ENCODE data around the gene RNF157. TPM values are rescaled to one million over a fixed set of nuclear protein-coding genes. Genes with fewer than 3 reads are reported as not detected.

The RNF157 gene
- total and polyA plus RNA-seq, 2 of the 13 experiments (the other 11 are each of a cell fraction or from before 2014, with no cell fraction given) = 0.44 to 1.5 TPM

DNA sequence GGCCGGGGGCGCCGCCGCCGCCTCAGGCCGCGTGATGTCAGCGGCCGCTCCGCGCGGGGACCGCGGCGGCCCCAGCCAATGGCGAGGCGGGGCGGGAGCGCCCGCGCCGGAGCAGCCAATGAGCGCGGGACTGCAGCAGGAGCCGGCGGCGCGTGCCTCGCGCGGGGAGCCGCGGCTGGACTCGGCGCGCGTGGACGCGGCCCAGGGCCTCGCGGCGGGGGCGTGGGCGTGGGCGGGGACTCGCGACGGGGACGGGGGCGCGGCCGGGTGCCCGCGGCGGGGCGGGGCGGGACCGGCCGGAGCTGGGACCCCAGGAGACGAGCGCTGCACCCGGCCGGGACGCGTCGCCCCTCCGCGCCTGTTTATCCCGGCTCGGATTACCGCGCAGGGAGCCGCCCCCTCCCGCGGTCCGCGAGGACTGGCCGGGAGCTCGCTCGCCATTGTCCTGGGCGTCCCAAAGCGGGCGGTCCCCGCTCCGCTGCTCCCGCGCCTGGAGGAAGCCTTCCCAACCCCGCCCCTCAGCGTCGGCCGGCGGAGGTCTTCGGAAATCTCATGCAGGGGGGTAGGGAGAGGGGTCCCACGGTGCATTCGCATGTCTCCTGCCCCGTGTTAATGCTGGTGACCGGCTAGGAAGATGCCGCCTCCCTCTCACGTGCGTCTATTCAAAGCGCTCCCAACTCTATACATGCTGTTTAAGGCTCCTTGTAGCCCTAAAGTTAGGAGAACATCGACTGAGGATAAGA is at the start of gene RNF157 (continued):
- no peak for TF ChIP-seq ZNF468 (CRISPR knock-in tag; IDR thresholded peaks at IDR 0.05)
- no peak for TF ChIP-seq ZNF230 (CRISPR knock-in tag; IDR thresholded peaks at IDR 0.05)
- TF ChIP-seq XRCC5 (optimal IDR thresholded peaks at IDR 0.05; ENCODE audit: low read length) = peak; percentile 64
- TF ChIP-seq, protein P1, sequence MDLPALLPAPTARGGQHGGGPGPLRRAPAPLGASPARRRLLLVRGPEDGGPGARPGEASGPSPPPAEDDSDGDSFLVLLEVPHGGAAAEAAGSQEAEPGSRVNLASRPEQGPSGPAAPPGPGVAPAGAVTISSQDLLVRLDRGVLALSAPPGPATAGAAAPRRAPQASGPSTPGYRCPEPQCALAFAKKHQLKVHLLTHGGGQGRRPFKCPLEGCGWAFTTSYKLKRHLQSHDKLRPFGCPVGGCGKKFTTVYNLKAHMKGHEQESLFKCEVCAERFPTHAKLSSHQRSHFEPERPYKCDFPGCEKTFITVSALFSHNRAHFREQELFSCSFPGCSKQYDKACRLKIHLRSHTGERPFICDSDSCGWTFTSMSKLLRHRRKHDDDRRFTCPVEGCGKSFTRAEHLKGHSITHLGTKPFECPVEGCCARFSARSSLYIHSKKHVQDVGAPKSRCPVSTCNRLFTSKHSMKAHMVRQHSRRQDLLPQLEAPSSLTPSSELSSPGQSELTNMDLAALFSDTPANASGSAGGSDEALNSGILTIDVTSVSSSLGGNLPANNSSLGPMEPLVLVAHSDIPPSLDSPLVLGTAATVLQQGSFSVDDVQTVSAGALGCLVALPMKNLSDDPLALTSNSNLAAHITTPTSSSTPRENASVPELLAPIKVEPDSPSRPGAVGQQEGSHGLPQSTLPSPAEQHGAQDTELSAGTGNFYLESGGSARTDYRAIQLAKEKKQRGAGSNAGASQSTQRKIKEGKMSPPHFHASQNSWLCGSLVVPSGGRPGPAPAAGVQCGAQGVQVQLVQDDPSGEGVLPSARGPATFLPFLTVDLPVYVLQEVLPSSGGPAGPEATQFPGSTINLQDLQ (CRISPR knock-in tag; IDR thresholded peaks at IDR 0.05) = no peak
- peak; percentile 64 for TF ChIP-seq SRY (CRISPR knock-in tag; IDR thresholded peaks at IDR 0.05)
- no peak for TF ChIP-seq PAWR (CRISPR knock-in tag; IDR thresholded peaks at IDR 0.05; ENCODE audit: borderline replicate concordance)
- no peak; the same call in 1 of the 2 replicates for TF ChIP-seq MTA1 (CRISPR knock-in tag; IDR thresholded peaks at IDR 0.05; ENCODE audit: borderline replicate concordance)
- TF ChIP-seq ZNF616 (CRISPR knock-in tag; IDR thresholded peaks at IDR 0.05; ENCODE audit: low read depth) = no peak
- no peak for TF ChIP-seq SOX6 (IDR thresholded peaks at IDR 0.05)
- TF ChIP-seq SOX6 (CRISPR knock-in tag; IDR thresholded peaks at IDR 0.05) = peak; percentile 32; the same call in 1 of the 2 replicates
- no peak for TF ChIP-seq FOXK2 (IDR thresholded peaks at IDR 0.05)
- no peak for TF ChIP-seq DMAP1 (CRISPR knock-in tag; IDR thresholded peaks at IDR 0.05)
- TF ChIP-seq, protein P2, sequence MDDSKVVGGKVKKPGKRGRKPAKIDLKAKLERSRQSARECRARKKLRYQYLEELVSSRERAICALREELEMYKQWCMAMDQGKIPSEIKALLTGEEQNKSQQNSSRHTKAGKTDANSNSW (CRISPR knock-in tag; IDR thresholded peaks at IDR 0.05; ENCODE audit: borderline replicate concordance) = no peak; the same call in 1 of the 2 replicates
- TF ChIP-seq KDM2A (CRISPR knock-in tag; IDR thresholded peaks at IDR 0.05; ENCODE audit: borderline replicate concordance, low read depth) = peak; percentile 62; the same call in 1 of the 2 replicates
- no peak for TF ChIP-seq PRMT3 (CRISPR knock-in tag; IDR thresholded peaks at IDR 0.05; ENCODE audit: borderline replicate concordance, low read depth)
- TF ChIP-seq NFATC3 (CRISPR knock-in tag; IDR thresholded peaks at IDR 0.05) = no peak
- TF ChIP-seq, protein P3, sequence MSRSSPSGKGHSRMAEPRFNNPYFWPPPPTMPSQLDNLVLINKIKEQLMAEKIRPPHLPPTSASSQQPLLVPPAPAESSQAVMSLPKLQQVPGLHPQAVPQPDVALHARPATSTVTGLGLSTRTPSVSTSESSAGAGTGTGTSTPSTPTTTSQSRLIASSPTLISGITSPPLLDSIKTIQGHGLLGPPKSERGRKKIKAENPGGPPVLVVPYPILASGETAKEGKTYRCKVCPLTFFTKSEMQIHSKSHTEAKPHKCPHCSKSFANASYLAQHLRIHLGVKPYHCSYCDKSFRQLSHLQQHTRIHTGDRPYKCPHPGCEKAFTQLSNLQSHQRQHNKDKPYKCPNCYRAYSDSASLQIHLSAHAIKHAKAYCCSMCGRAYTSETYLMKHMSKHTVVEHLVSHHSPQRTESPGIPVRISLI (CRISPR knock-in tag; IDR thresholded peaks at IDR 0.05; ENCODE audit: borderline replicate concordance) = no peak
- no peak for TF ChIP-seq ERF (CRISPR knock-in tag; IDR thresholded peaks at IDR 0.05)
- TF ChIP-seq RBFOX2 (IDR thresholded peaks at IDR 0.05; ENCODE audit: low read depth, low read length) = no peak
- no peak for TF ChIP-seq NFE2L2 (IDR thresholded peaks at IDR 0.05; ENCODE audit: low read length)
- no peak for TF ChIP-seq PHF21A (CRISPR knock-in tag; IDR thresholded peaks at IDR 0.05)
- TF ChIP-seq HDAC2 (CRISPR knock-in tag; IDR thresholded peaks at IDR 0.05) = no peak
- TF ChIP-seq, protein P4, sequence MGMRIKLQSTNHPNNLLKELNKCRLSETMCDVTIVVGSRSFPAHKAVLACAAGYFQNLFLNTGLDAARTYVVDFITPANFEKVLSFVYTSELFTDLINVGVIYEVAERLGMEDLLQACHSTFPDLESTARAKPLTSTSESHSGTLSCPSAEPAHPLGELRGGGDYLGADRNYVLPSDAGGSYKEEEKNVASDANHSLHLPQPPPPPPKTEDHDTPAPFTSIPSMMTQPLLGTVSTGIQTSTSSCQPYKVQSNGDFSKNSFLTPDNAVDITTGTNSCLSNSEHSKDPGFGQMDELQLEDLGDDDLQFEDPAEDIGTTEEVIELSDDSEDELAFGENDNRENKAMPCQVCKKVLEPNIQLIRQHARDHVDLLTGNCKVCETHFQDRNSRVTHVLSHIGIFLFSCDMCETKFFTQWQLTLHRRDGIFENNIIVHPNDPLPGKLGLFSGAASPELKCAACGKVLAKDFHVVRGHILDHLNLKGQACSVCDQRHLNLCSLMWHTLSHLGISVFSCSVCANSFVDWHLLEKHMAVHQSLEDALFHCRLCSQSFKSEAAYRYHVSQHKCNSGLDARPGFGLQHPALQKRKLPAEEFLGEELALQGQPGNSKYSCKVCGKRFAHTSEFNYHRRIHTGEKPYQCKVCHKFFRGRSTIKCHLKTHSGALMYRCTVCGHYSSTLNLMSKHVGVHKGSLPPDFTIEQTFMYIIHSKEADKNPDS (CRISPR knock-in tag; IDR thresholded peaks at IDR 0.05) = no peak
